Smooth muscle cell (in vitro differentiated cells): ENCODE measurements around the gene ILKAP. TPM values are rescaled to one million over a fixed set of nuclear protein-coding genes. Genes with fewer than 3 reads are reported as not detected.

Experiments used
- DNase-seq: peaks from one replicate; lab custom pipeline; 2025; ENCODE audit not compliant: unreplicated experiment; lab: John Stamatoyannopoulos, UW
- H2AFZ ChIP-seq: fragments of 200-600 bp; sonication (generic); 2 replicates; pipeline ENCODE4 v1.6.0; 2016; ENCODE audit warnings: antibody characterized with exemption, low read depth, mild to moderate bottlenecking
- H3F3A ChIP-seq: fragments of 200-600 bp; sonication (generic); 2 replicates; pipeline ENCODE4 v1.6.0; 2017; ENCODE audit warnings: antibody characterized with exemption, low read depth
- H3K27ac ChIP-seq: fragments of 200-600 bp; sonication (generic); 2 replicates; pipeline ENCODE4 v1.5.1; 2016; ENCODE audit warnings: low read depth, mild to moderate bottlenecking
- H3K27me3 ChIP-seq: fragments of 200-600 bp; sonication (generic); 2 replicates; pipeline ENCODE4 v1.6.1; 2016; ENCODE audit warnings: low read depth, mild to moderate bottlenecking
- H3K36me3 ChIP-seq: fragments of 200-600 bp; sonication (generic); 2 replicates; pipeline ENCODE4 v1.5.1; 2016; ENCODE audit warnings: low read depth
- H3K4me1 ChIP-seq: fragments of 200-600 bp; sonication (generic); 2 replicates; pipeline ENCODE4 v1.5.1; 2016; ENCODE audit warnings: low read depth
- H3K4me2 ChIP-seq: fragments of 200-600 bp; sonication (generic); 2 replicates; pipeline ENCODE4 v1.6.0; 2016; ENCODE audit warnings: mild to moderate bottlenecking
- H3K4me3 ChIP-seq: fragments of 200-600 bp; sonication (generic); 2 replicates; pipeline ENCODE4 v1.5.1; 2016; ENCODE audit warnings: mild to moderate bottlenecking
- H3K79me2 ChIP-seq: fragments of 200-600 bp; sonication (generic); 2 replicates; pipeline ENCODE4 v1.6.0; 2016; ENCODE audit warnings: low read depth, mild to moderate bottlenecking
- H3K9ac ChIP-seq: fragments of 200-600 bp; sonication (generic); 2 replicates; pipeline ENCODE4 v1.6.0; 2016; ENCODE audit warnings: low read depth
- H3K9me3 ChIP-seq: fragments of 200-600 bp; sonication (generic); replicated peaks from 2 replicates; pipeline ENCODE4 v1.5.1; 2016; ENCODE audit warnings: low read depth
- H4K20me1 ChIP-seq: fragments of 200-600 bp; sonication (generic); 2 replicates; pipeline ENCODE4 v1.6.0; 2016; ENCODE audit warnings: low read depth
- CTCF ChIP-seq: fragments of 200-600 bp; sonication (generic); IDR thresholded peaks from 2 replicates; pipeline ENCODE4 v1.5.1; 2017; ENCODE audit warnings: borderline replicate concordance, mild to moderate bottlenecking, antibody characterized with exemption; ENCODE audit not compliant: insufficient read depth, poor library complexity, severe bottlenecking
- WGBS: methylation state at CpG from one replicate; pipeline ENCODE4 v1.1.7; 2016; ENCODE audit warnings: low lambda C conversion rate; 5-methylcytosine and 5-hydroxymethylcytosine counted together
- polyA plus RNA-seq: library from polyadenylated mRNA; unstranded; fragments of >200 nt; fragmentation: Nextera tagmentation; extraction: Ambion mirVana; gene quantifications from 2 replicates; pipeline ENCODE4 v1.2.1, GENCODE V29; 2016
- total RNA-seq: library from RNA; depleted of rRNA; stranded (reverse); fragments of >200 nt; gene quantifications from 2 replicates; pipeline ENCODE4 v1.2.3, GENCODE V29; 2014

Gene ILKAP
- total and polyA plus RNA-seq, 2 experiments from 2014 or later, result 12.0 to 21.9 TPM

- peaks cover 49% of the 10 kb centered on the region for H3K27me3 ChIP-seq
- DNase-seq, result peak; percentile 38
- no peaks in the 10 kb centered on the region for H3K4me1 ChIP-seq
- H3F3A ChIP-seq, result peaks cover 7% of the 10 kb centered on the region
- H3K4me3 ChIP-seq, result peak within 1 kb of the TSS; percentile 67
- H3K36me3 ChIP-seq, result no peaks in the 10 kb centered on the region
- TF ChIP-seq CTCF, result no peak
- no peak within 1 kb of the TSS for H2AFZ ChIP-seq
- H3K4me2 ChIP-seq, result peak within 1 kb of the TSS; percentile 94
- H3K79me2 ChIP-seq, result no peaks in the 10 kb centered on the region
- no peak within 1 kb of the TSS for H3K27ac ChIP-seq
- H4K20me1 ChIP-seq, result no peaks in the 10 kb centered on the region
- no peak within 1 kb of the TSS for H3K9ac ChIP-seq
- no peaks in the 10 kb centered on the region for H3K9me3 ChIP-seq
- 1% methylated on average over 82 of the region's 105 CpGs for WGBS
These were observed 36.6 kb upstream of the ILKAP start, which contains the start of gene HES6 for GRCh38 chr2:238239863-238240756. TSS of gene HES6 (minus strand) at chr2:238240038. CDS start at chr2:238239905, 133 bp downstream.

- Histone ChIP-seq H4K20me1 (no peaks in the 10 kb centered on the region), H3K79me2 (no peaks in the 10 kb centered on the region), H2AFZ (no peak overlapping the region), H3K36me3 (no peaks in the 10 kb centered on the region), H3K4me1 (no peaks in the 10 kb centered on the region), H3F3A (peaks cover 7% of the 10 kb centered on the region), H3K4me3 (peak overlapping the region; percentile 67), H3K9ac (no peak overlapping the region), H3K27me3 (peaks cover 49% of the 10 kb centered on the region), H3K9me3 (no peaks in the 10 kb centered on the region), H3K4me2 (peak overlapping the region; percentile 94), H3K27ac (no peak overlapping the region)
- no peak for TF ChIP-seq CTCF
- under 1% methylated on average over 21 of the region's 43 CpGs for WGBS
- no peak for DNase-seq
These were observed 36.0 kb upstream of the ILKAP start for GRCh38 chr2:238239543-238239862.

GRCh38 chr2:238238766-238239542 is 35.5 kb upstream of the ILKAP start:
- Histone ChIP-seq H3K27me3 (peaks cover 49% of the 10 kb centered on the region), H3K27ac (no peak overlapping the region), H3K4me1 (no peaks in the 10 kb centered on the region), H3K4me2 (peak overlapping the region; percentile 71), H3K79me2 (no peaks in the 10 kb centered on the region), H3K4me3 (peak overlapping the region; percentile 67), H2AFZ (no peak overlapping the region), H4K20me1 (no peaks in the 10 kb centered on the region), H3K36me3 (no peaks in the 10 kb centered on the region), H3K9me3 (no peaks in the 10 kb centered on the region), H3K9ac (no peak overlapping the region), H3F3A (peaks cover 7% of the 10 kb centered on the region)
- no peak for DNase-seq
- WGBS, result 55% methylated on average over 30 of the region's 75 CpGs
- no peak for TF ChIP-seq CTCF
